RWPE2 (cell line): ENCODE results near the gene CHRNB4.

ENCODE experiments used
- ATAC-seq: fragments of 200-7000 bp; cut with Tn5 transposase; 3 replicates; pipeline ENCODE4 v1.9.1; 2021; ENCODE audit warnings: low read depth
- DNase-seq: peaks from one replicate; pipeline ENCODE4 v3.0.0-alpha.2; 2020; ENCODE audit warnings: low spot score
- H3K27ac ChIP-seq: fragments of 450-650 bp; 2 replicates; pipeline ENCODE4 v1.5.1; 2017; ENCODE audit warnings: mild to moderate bottlenecking; ENCODE audit not compliant: poor library complexity, severe bottlenecking
- H3K27me3 ChIP-seq: fragments of 250-450 bp; sonication (Bioruptor Pico); 2 replicates; pipeline ENCODE4 v1.5.1; 2021; ENCODE audit warnings: mild to moderate bottlenecking, moderate library complexity; ENCODE audit not compliant: insufficient read depth, poor library complexity, severe bottlenecking
- H3K36me3 ChIP-seq: fragments of 250-450 bp; sonication (Bioruptor Pico); 2 replicates; pipeline ENCODE4 v1.5.1; 2020; ENCODE audit warnings: low read depth, mild to moderate bottlenecking, moderate library complexity
- H3K4me1 ChIP-seq: fragments of 250-450 bp; sonication (Bioruptor Pico); 2 replicates; pipeline ENCODE4 v1.5.1; 2021; ENCODE audit warnings: mild to moderate bottlenecking, moderate library complexity; ENCODE audit not compliant: insufficient read depth, poor library complexity, severe bottlenecking
- H3K4me3 ChIP-seq: fragments of 250-450 bp; sonication (Bioruptor Pico); 2 replicates; pipeline ENCODE4 v1.5.1; 2021; ENCODE audit warnings: mild to moderate bottlenecking, moderate library complexity; ENCODE audit not compliant: severe bottlenecking
- H3K9me3 ChIP-seq: fragments of 250-450 bp; sonication (Bioruptor Pico); 2 replicates; pipeline ENCODE4 v1.5.1; 2021; ENCODE audit warnings: mild to moderate bottlenecking, moderate library complexity; ENCODE audit not compliant: severe bottlenecking
- TF ChIP-seq, protein P1 (sequence below): fragments of 450-650 bp; IDR thresholded peaks from one replicate; pipeline ENCODE4 v1.5.1; 2017; ENCODE audit warnings: mild to moderate bottlenecking, moderate library complexity; ENCODE audit not compliant: poor library complexity, severe bottlenecking

Gene CHRNB4

DNA sequence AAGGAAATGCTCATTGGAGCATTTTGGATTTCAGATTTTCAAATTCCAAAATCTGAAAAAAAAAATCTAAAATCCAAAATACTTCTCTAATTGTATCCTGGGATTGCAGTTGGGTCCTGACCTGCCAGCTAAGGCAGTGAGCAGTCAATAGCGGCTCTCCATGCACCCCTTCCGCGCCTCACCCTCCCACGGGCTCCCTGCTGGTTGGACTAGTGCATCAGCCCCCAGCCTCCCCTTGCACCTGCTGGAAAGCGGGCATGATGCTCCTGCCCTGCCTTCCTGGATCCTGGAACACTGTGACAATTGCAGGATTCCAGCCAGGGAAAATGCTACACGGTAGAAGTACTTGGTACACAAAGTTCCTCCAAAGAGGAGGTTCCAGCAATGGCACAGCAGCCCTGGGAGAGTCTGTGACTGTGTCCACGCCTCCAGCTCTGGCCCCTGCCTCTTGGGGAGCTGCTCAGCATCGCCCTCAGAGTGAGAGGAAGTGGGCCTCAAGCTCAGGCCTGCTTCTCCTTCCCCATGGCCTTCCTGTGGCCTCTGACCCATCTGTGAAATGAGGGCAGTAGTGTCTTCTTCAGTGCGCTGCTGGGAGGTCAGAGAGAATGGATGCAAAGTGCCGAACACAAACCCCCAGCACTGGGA is 39.5 kb upstream of the CHRNB4 start:
- TF ChIP-seq, protein P1, sequence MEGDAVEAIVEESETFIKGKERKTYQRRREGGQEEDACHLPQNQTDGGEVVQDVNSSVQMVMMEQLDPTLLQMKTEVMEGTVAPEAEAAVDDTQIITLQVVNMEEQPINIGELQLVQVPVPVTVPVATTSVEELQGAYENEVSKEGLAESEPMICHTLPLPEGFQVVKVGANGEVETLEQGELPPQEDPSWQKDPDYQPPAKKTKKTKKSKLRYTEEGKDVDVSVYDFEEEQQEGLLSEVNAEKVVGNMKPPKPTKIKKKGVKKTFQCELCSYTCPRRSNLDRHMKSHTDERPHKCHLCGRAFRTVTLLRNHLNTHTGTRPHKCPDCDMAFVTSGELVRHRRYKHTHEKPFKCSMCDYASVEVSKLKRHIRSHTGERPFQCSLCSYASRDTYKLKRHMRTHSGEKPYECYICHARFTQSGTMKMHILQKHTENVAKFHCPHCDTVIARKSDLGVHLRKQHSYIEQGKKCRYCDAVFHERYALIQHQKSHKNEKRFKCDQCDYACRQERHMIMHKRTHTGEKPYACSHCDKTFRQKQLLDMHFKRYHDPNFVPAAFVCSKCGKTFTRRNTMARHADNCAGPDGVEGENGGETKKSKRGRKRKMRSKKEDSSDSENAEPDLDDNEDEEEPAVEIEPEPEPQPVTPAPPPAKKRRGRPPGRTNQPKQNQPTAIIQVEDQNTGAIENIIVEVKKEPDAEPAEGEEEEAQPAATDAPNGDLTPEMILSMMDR = no peak
- H3K4me1 ChIP-seq = peaks cover 5% of the 10 kb centered on the region
- H3K4me3 ChIP-seq = no peak overlapping the region
- DNase-seq = peak; percentile 62
- H3K27ac ChIP-seq = no peak overlapping the region
- no peaks in the 10 kb centered on the region for H3K36me3 ChIP-seq
- no peaks in the 10 kb centered on the region for H3K9me3 ChIP-seq
- no peak for ATAC-seq
- H3K27me3 ChIP-seq = no peaks in the 10 kb centered on the region

DNA sequence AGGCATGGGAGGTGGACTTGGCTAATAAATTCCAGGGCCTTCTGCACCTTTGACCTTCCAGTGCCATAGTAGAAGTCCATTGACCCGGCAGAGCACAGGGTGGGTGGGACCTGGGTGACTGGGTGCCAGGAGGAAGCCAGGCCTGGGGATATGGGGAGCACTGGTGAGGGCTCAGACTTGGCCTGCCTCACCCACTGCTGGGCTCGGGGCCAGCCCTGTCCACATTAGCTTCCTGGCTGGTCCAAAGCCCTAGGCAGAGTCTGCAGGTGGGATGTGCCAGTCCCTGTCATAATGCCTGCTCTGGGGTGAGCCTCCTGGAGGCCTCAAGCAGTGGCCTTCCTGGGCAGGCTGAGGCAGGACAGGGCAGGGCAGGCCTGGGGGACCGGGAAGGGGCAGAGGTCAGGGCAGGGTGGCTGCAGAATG is 38.1 kb upstream of the CHRNB4 start:
- no peaks in the 10 kb centered on the region for H3K4me1 ChIP-seq
- no peak overlapping the region for H3K27ac ChIP-seq
- TF ChIP-seq, protein P1 = no peak
- no peaks in the 10 kb centered on the region for H3K36me3 ChIP-seq
- H3K4me3 ChIP-seq = no peak overlapping the region
- peak; percentile 64 for DNase-seq
- H3K9me3 ChIP-seq = no peaks in the 10 kb centered on the region
- ATAC-seq = peak; percentile 26; the same call in 1 of the 3 replicates
- no peaks in the 10 kb centered on the region for H3K27me3 ChIP-seq

DNA sequence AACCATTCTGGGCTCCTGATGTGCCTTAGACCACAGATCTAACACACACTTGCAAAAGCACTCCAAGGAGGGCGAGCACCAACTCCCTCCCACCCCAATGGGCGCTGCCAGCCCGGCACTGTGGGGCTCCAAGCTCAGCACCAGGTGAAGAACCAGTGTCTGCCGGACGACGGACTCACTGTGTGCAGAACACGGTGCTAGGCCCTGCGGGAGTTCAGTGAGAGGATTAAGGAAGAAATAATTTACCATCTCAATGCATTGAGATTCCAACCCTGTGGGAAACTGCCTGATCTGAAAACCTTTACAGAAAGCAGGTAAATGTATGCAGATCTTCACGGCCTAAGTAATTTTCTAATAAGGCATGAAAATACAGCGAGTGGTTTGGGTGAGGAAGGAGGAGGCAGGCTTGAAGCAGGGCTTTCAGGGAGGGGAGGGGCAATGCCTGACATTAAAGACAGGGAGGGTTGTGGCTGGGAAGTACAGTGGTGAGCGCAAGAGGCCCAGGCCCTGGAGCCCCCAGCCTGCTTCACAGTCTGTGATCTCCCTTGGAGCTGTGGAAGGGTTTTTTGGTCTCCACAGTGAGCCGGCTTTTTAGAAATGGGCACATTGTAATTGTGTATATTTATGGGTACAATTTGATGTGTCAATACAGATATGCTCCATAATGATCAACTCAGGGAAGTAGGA is 35.6 kb upstream of the CHRNB4 start:
- Histone ChIP-seq H3K9me3 (no peaks in the 10 kb centered on the region), H3K27me3 (no peaks in the 10 kb centered on the region), H3K27ac (no peak overlapping the region), H3K4me3 (no peak overlapping the region), H3K4me1 (no peaks in the 10 kb centered on the region), H3K36me3 (no peaks in the 10 kb centered on the region)
- ATAC-seq = no peak
- peak; percentile 52 for DNase-seq
- TF ChIP-seq, protein P1 = no peak

GRCh38 chr15:78675617-78676360 is 34.8 kb upstream of the CHRNB4 start:
- Histone ChIP-seq H3K4me1 (no peaks in the 10 kb centered on the region), H3K4me3 (no peak overlapping the region), H3K36me3 (no peaks in the 10 kb centered on the region), H3K27me3 (no peaks in the 10 kb centered on the region), H3K27ac (no peak overlapping the region), H3K9me3 (no peaks in the 10 kb centered on the region)
- peak; percentile 59 for DNase-seq
- TF ChIP-seq, protein P1 = no peak
- no peak for ATAC-seq
